ENCODE data around the gene TGFB2.

DNA sequence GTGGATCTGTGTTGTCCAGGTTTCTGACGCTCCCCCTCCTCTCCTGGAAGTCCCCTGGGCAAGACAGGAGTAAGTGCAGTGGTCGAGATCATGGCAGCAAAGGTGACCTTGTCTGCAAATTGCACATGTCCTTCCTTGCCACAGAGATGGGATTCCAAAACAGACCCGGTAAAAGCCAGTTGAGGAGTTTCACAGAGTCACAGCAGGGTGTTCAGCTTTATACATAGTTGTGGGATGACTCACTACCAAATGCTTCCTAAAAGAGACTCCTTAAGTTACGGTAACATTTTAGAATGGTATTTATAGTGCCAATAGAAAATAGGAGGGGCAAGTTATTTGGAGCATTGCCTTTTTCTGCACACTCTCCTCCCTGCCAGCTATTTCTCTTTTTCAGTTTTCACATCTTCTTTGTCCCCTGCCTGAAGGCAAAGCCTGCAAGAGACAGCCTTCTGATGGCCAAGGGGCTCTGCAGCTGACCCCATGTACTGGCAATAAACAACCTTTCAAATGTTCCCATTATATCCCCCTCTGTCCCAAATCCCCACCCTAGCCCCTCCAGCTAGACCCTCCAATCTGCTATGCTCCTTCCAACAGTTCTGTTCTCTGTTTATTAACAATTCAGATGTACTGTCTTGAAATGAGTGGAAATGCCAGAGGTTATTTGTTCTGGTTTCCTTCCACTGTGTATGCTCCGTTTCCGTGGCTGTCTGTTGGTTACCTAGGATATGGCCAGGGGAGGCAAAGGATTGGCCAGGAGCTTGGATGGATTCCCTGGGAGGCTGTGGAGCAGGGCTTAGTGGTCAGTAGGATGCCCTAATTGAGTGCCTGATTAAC, 115.0 kb downstream of the TGFB2 start:
- TF ChIP-seq, protein P1, sequence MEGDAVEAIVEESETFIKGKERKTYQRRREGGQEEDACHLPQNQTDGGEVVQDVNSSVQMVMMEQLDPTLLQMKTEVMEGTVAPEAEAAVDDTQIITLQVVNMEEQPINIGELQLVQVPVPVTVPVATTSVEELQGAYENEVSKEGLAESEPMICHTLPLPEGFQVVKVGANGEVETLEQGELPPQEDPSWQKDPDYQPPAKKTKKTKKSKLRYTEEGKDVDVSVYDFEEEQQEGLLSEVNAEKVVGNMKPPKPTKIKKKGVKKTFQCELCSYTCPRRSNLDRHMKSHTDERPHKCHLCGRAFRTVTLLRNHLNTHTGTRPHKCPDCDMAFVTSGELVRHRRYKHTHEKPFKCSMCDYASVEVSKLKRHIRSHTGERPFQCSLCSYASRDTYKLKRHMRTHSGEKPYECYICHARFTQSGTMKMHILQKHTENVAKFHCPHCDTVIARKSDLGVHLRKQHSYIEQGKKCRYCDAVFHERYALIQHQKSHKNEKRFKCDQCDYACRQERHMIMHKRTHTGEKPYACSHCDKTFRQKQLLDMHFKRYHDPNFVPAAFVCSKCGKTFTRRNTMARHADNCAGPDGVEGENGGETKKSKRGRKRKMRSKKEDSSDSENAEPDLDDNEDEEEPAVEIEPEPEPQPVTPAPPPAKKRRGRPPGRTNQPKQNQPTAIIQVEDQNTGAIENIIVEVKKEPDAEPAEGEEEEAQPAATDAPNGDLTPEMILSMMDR (IDR thresholded peaks at IDR 0.05; ENCODE audit: poor library complexity) = no peak
- TF ChIP-seq EZH2 (IDR thresholded peaks at IDR 0.05; ENCODE audit: borderline replicate concordance) (no peak), EZH2phosphoT487 (IDR thresholded peaks at IDR 0.05; ENCODE audit: low read depth, severe bottlenecking, unreplicated experiment) (no peak)
